ENCODE results near the gene NELFCD. TPM values are rescaled to one million over a fixed set of nuclear protein-coding genes. Genes with fewer than 3 reads are reported as not detected.

NELFCD gene
- total and polyA plus RNA-seq, 9 of the 15 experiments (the other 6 are each of a cell fraction or from before 2014, with no cell fraction given), result 11.7 to 163 (median 96.5) TPM

GRCh38 chr20:58980711-58981627 is at the start of gene NELFCD (continued):
- no peak for TF ChIP-seq TEAD2 (tag; IDR thresholded peaks at IDR 0.05)
- TF ChIP-seq, protein P1, sequence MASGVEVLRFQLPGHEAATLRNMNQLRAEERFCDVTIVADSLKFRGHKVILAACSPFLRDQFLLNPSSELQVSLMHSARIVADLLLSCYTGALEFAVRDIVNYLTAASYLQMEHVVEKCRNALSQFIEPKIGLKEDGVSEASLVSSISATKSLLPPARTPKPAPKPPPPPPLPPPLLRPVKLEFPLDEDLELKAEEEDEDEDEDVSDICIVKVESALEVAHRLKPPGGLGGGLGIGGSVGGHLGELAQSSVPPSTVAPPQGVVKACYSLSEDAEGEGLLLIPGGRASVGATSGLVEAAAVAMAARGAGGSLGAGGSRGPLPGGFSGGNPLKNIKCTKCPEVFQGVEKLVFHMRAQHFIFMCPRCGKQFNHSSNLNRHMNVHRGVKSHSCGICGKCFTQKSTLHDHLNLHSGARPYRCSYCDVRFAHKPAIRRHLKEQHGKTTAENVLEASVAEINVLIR (CRISPR knock-in tag; IDR thresholded peaks at IDR 0.05), result no peak
- no peak for TF ChIP-seq KLF10 (CRISPR knock-in tag; IDR thresholded peaks at IDR 0.05)
- TF ChIP-seq DMBX1 (CRISPR knock-in tag; IDR thresholded peaks at IDR 0.05; ENCODE audit: borderline replicate concordance), result peak; percentile 30; the same call in 1 of the 2 replicates
- TF ChIP-seq POLR2G (IDR thresholded peaks at IDR 0.05; ENCODE audit: low read depth, low read length), result peak; percentile 92
- TF ChIP-seq, protein P2, sequence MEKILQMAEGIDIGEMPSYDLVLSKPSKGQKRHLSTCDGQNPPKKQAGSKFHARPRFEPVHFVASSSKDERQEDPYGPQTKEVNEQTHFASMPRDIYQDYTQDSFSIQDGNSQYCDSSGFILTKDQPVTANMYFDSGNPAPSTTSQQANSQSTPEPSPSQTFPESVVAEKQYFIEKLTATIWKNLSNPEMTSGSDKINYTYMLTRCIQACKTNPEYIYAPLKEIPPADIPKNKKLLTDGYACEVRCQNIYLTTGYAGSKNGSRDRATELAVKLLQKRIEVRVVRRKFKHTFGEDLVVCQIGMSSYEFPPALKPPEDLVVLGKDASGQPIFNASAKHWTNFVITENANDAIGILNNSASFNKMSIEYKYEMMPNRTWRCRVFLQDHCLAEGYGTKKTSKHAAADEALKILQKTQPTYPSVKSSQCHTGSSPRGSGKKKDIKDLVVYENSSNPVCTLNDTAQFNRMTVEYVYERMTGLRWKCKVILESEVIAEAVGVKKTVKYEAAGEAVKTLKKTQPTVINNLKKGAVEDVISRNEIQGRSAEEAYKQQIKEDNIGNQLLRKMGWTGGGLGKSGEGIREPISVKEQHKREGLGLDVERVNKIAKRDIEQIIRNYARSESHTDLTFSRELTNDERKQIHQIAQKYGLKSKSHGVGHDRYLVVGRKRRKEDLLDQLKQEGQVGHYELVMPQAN (IDR thresholded peaks at IDR 0.05; ENCODE audit: borderline replicate concordance), result 0 out of 2 replicates have a peak, but pooled peaks have one; percentile 21
- TF ChIP-seq POLR2AphosphoS5 (IDR thresholded peaks at IDR 0.05; ENCODE audit: control insufficient read depth, insufficient read depth, low read depth, low read length), result peak; percentile 76
- TF ChIP-seq, protein P3, sequence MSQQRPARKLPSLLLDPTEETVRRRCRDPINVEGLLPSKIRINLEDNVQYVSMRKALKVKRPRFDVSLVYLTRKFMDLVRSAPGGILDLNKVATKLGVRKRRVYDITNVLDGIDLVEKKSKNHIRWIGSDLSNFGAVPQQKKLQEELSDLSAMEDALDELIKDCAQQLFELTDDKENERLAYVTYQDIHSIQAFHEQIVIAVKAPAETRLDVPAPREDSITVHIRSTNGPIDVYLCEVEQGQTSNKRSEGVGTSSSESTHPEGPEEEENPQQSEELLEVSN (IDR thresholded peaks at IDR 0.05; ENCODE audit: borderline replicate concordance in 1 of 2, extremely low read depth in 1 of 2, insufficient read depth in 1 of 2, insufficient read length in 1 of 2, low read depth in 1 of 2, low read length in 1 of 2, poor library complexity in 1 of 2, severe bottlenecking in 1 of 2), result peak; percentile 44 to 79
- TF ChIP-seq, protein P4, sequence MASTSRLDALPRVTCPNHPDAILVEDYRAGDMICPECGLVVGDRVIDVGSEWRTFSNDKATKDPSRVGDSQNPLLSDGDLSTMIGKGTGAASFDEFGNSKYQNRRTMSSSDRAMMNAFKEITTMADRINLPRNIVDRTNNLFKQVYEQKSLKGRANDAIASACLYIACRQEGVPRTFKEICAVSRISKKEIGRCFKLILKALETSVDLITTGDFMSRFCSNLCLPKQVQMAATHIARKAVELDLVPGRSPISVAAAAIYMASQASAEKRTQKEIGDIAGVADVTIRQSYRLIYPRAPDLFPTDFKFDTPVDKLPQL (IDR thresholded peaks at IDR 0.05; ENCODE audit: extremely low read depth, insufficient read length), result no peak
- no peak for TF ChIP-seq ZNF3 (CRISPR knock-in tag; IDR thresholded peaks at IDR 0.05)
- no peak for TF ChIP-seq ATF4 (CRISPR knock-in tag; IDR thresholded peaks at IDR 0.05)
- no peak for TF ChIP-seq FOXJ3 (CRISPR knock-in tag; IDR thresholded peaks at IDR 0.05)
- TF ChIP-seq, protein P5, sequence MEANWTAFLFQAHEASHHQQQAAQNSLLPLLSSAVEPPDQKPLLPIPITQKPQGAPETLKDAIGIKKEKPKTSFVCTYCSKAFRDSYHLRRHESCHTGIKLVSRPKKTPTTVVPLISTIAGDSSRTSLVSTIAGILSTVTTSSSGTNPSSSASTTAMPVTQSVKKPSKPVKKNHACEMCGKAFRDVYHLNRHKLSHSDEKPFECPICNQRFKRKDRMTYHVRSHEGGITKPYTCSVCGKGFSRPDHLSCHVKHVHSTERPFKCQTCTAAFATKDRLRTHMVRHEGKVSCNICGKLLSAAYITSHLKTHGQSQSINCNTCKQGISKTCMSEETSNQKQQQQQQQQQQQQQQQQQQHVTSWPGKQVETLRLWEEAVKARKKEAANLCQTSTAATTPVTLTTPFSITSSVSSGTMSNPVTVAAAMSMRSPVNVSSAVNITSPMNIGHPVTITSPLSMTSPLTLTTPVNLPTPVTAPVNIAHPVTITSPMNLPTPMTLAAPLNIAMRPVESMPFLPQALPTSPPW (CRISPR knock-in tag; IDR thresholded peaks at IDR 0.05), result peak; percentile 94
- no peak for TF ChIP-seq CREB1 (IDR thresholded peaks at IDR 0.05)
- no peak; the same call in 1 of the 2 replicates for TF ChIP-seq CREB1 (CRISPR knock-in tag; IDR thresholded peaks at IDR 0.05)
- no peak for TF ChIP-seq MTF1 (CRISPR knock-in tag; IDR thresholded peaks at IDR 0.05; ENCODE audit: borderline replicate concordance)
- TF ChIP-seq TAF1 (IDR thresholded peaks at IDR 0.05; ENCODE audit: control insufficient read depth, extremely low read depth, insufficient read depth, low read length, severe bottlenecking), result peak; percentile 69
- TF ChIP-seq CREBBP (IDR thresholded peaks at IDR 0.05; ENCODE audit: low read depth, low read length), result no peak
